Stimulated activated memory B cell treated with anti-CD40 and anti-IgM and Interleukin-4, amounts not matched to agents 10 μg/mL and 1 μg/mL and 100 μg/mL, for 72 hours (primary cell): ENCODE data around the gene SH3RF1.
A peak's percentile ranks its signal among the peaks of the same experiment; 100 is the strongest.
"Not testable (repeated sequence)": the region's sequence is repeated elsewhere in the genome, so short reads cannot be mapped to it uniquely, and the experiment has no call there.

ENCODE experiments used
- ATAC-seq: fragments of 150-1000 bp; cut with Tn5 transposase; 2 replicates; pipeline ENCODE4 v1.10.0; 2021
- H3K27ac Mint-ChIP-seq: one replicate; pipeline ENCODE4 v1.8.0; 2022; ENCODE audit warnings: mild to moderate bottlenecking, mixed read lengths
- H3K27me3 Mint-ChIP-seq: one replicate; pipeline ENCODE4 v1.8.0; 2022; ENCODE audit warnings: mixed read lengths
- H3K36me3 Mint-ChIP-seq: one replicate; pipeline ENCODE4 v1.8.0; 2022; ENCODE audit warnings: mixed read lengths
- H3K4me1 Mint-ChIP-seq: one replicate; pipeline ENCODE4 v1.8.0; 2022; ENCODE audit warnings: mixed read lengths
- H3K4me3 Mint-ChIP-seq: one replicate; pipeline ENCODE4 v1.8.0; 2022; ENCODE audit warnings: mild to moderate bottlenecking, moderate library complexity, mixed read lengths
- H3K9me3 Mint-ChIP-seq: one replicate; pipeline ENCODE4 v1.8.0; 2022; ENCODE audit warnings: mixed read lengths

The SH3RF1 gene

GRCh38 chr4:169189968-169190367 is 80.8 kb downstream of the SH3RF1 start:
- Mint-ChIP-seq H3K4me3 (peak overlapping the region; percentile 61), H3K4me1 (peaks cover 32% of the 10 kb centered on the region), H3K27ac (peak overlapping the region; percentile 78)
- not testable (repeated sequence) for H3K27me3 Mint-ChIP-seq, H3K36me3 Mint-ChIP-seq, ATAC-seq, H3K9me3 Mint-ChIP-seq

GRCh38 chr4:169189372-169189771 is 81.4 kb downstream of the SH3RF1 start:
- Mint-ChIP-seq H3K27ac (peak overlapping the region; percentile 78), H3K27me3 (no peaks in the 10 kb centered on the region)

GRCh38 chr4:169188204-169188603 is 82.6 kb downstream of the SH3RF1 start:
- Mint-ChIP-seq H3K27ac (no peak overlapping the region), H3K4me3 (no peak overlapping the region), H3K4me1 (peaks cover 32% of the 10 kb centered on the region), H3K27me3 (no peaks in the 10 kb centered on the region), H3K36me3 (no peaks in the 10 kb centered on the region), H3K9me3 (peaks cover 3% of the 10 kb centered on the region)
- ATAC-seq: no peak

More at GRCh38 chr4:169189372-169189771, 81.4 kb downstream of the SH3RF1 start:
- Mint-ChIP-seq H3K9me3 (peaks cover 3% of the 10 kb centered on the region), H3K4me3 (peak overlapping the region; percentile 61), H3K4me1 (peaks cover 32% of the 10 kb centered on the region), H3K36me3 (no peaks in the 10 kb centered on the region)
- ATAC-seq: no peak

- no peaks in the 10 kb centered on the region for H3K36me3 Mint-ChIP-seq
- no peaks in the 10 kb centered on the region for H3K27me3 Mint-ChIP-seq
- no peak overlapping the region for H3K4me3 Mint-ChIP-seq
- H3K27ac Mint-ChIP-seq: no peak overlapping the region
- H3K9me3 Mint-ChIP-seq: no peaks in the 10 kb centered on the region
- H3K4me1 Mint-ChIP-seq: peaks cover 20% of the 10 kb centered on the region
- no peak for ATAC-seq
Observed at GRCh38 chr4:169185133-169185956, 85.4 kb downstream of the SH3RF1 start.

GRCh38 chr4:169184686-169185085 is 86.1 kb downstream of the SH3RF1 start:
- Mint-ChIP-seq H3K36me3 (no peaks in the 10 kb centered on the region), H3K27ac (no peak overlapping the region)
- ATAC-seq: no peak

GRCh38 chr4:169184236-169184635 is 86.5 kb downstream of the SH3RF1 start:
- ATAC-seq: no peak

More at GRCh38 chr4:169184686-169185085, 86.1 kb downstream of the SH3RF1 start:
- Mint-ChIP-seq H3K4me3 (no peak overlapping the region), H3K4me1 (peaks cover 13% of the 10 kb centered on the region), H3K27me3 (no peaks in the 10 kb centered on the region), H3K9me3 (no peaks in the 10 kb centered on the region)

GRCh38 chr4:169183581-169183980 is 87.2 kb downstream of the SH3RF1 start:
- Mint-ChIP-seq H3K36me3 (no peaks in the 10 kb centered on the region), H3K27me3 (no peaks in the 10 kb centered on the region), H3K27ac (no peak overlapping the region), H3K4me1 (peaks cover 2% of the 10 kb centered on the region), H3K9me3 (no peaks in the 10 kb centered on the region), H3K4me3 (no peak overlapping the region)
- no peak for ATAC-seq

More at GRCh38 chr4:169184236-169184635, 86.5 kb downstream of the SH3RF1 start:
- Mint-ChIP-seq H3K4me3 (no peak overlapping the region), H3K27ac (no peak overlapping the region), H3K4me1 (peaks cover 9% of the 10 kb centered on the region), H3K27me3 (no peaks in the 10 kb centered on the region), H3K36me3 (no peaks in the 10 kb centered on the region), H3K9me3 (no peaks in the 10 kb centered on the region)

GRCh38 chr4:169179609-169180521 is 90.9 kb downstream of the SH3RF1 start:
- no peak overlapping the region for H3K27ac Mint-ChIP-seq
- H3K4me1 Mint-ChIP-seq: peaks cover 11% of the 10 kb centered on the region
- no peaks in the 10 kb centered on the region for H3K9me3 Mint-ChIP-seq
- no peaks in the 10 kb centered on the region for H3K36me3 Mint-ChIP-seq
- H3K4me3 Mint-ChIP-seq: no peak overlapping the region
- H3K27me3 Mint-ChIP-seq: no peaks in the 10 kb centered on the region
- ATAC-seq: no peak

- not testable (repeated sequence) for H3K36me3 Mint-ChIP-seq, ATAC-seq, H3K4me3 Mint-ChIP-seq, H3K27me3 Mint-ChIP-seq, H3K9me3 Mint-ChIP-seq, H3K27ac Mint-ChIP-seq
- H3K4me1 Mint-ChIP-seq: peaks cover 16% of the 10 kb centered on the region
Observed at GRCh38 chr4:169178092-169178491, 92.7 kb downstream of the SH3RF1 start.

GRCh38 chr4:169175476-169175875 is 95.3 kb downstream of the SH3RF1 start:
- Mint-ChIP-seq H3K27me3 (no peaks in the 10 kb centered on the region), H3K36me3 (no peaks in the 10 kb centered on the region), H3K4me3 (no peak overlapping the region), H3K4me1 (peaks cover 16% of the 10 kb centered on the region), H3K9me3 (no peaks in the 10 kb centered on the region), H3K27ac (no peak overlapping the region)
- no peak for ATAC-seq

GRCh38 chr4:169175035-169175434 is 95.7 kb downstream of the SH3RF1 start:
- Mint-ChIP-seq H3K9me3 (no peaks in the 10 kb centered on the region), H3K4me1 (peaks cover 16% of the 10 kb centered on the region), H3K36me3 (no peaks in the 10 kb centered on the region), H3K27me3 (no peaks in the 10 kb centered on the region), H3K27ac (no peak overlapping the region), H3K4me3 (no peak overlapping the region)
- no peak for ATAC-seq

- Mint-ChIP-seq H3K27me3 (no peaks in the 10 kb centered on the region), H3K36me3 (no peaks in the 10 kb centered on the region), H3K4me1 (peaks cover 16% of the 10 kb centered on the region), H3K9me3 (no peaks in the 10 kb centered on the region), H3K27ac (no peak overlapping the region), H3K4me3 (no peak overlapping the region)
- ATAC-seq: no peak
Observed at GRCh38 chr4:169174247-169174646, 96.5 kb downstream of the SH3RF1 start.

- Mint-ChIP-seq H3K27me3 (no peaks in the 10 kb centered on the region), H3K4me1 (peaks cover 13% of the 10 kb centered on the region), H3K4me3 (no peak overlapping the region), H3K27ac (no peak overlapping the region), H3K9me3 (no peaks in the 10 kb centered on the region), H3K36me3 (no peaks in the 10 kb centered on the region)
- no peak for ATAC-seq
Observed at GRCh38 chr4:169167957-169168858, 102.5 kb downstream of the SH3RF1 start.

GRCh38 chr4:169164669-169165415 is 105.9 kb downstream of the SH3RF1 start:
- Mint-ChIP-seq H3K4me1 (peaks cover 13% of the 10 kb centered on the region), H3K9me3 (no peaks in the 10 kb centered on the region), H3K36me3 (no peaks in the 10 kb centered on the region), H3K27ac (no peak overlapping the region), H3K27me3 (no peaks in the 10 kb centered on the region), H3K4me3 (no peak overlapping the region)
- ATAC-seq: no peak
